Measurements from ENCODE around the gene THEMIS2. TPM values are rescaled to one million over a fixed set of nuclear protein-coding genes. Genes with fewer than 3 reads are reported as not detected.

Gene THEMIS2
- total and polyA plus RNA-seq, 9 of the 15 experiments (the other 6 are each of a cell fraction or from before 2014, with no cell fraction given): 2.3 to 12.7 (median 8.0) TPM

DNA sequence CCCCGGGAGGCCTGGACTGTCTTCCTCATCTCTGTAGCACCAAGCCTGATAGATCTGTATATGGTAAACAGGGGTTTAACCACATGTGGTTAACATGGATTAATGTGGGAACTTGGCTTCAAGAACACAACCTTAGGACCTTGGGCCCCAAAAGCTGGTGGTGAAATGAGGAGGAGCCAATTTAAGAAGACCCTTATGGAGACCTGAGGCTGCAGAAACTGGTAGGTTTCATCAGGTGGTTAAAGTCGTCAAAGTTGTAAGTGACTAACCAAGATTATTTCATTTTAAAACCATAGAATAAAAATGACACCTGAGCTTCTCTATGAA is 14.0 kb downstream of the THEMIS2 start (continued):
- TF ChIP-seq, protein P1, sequence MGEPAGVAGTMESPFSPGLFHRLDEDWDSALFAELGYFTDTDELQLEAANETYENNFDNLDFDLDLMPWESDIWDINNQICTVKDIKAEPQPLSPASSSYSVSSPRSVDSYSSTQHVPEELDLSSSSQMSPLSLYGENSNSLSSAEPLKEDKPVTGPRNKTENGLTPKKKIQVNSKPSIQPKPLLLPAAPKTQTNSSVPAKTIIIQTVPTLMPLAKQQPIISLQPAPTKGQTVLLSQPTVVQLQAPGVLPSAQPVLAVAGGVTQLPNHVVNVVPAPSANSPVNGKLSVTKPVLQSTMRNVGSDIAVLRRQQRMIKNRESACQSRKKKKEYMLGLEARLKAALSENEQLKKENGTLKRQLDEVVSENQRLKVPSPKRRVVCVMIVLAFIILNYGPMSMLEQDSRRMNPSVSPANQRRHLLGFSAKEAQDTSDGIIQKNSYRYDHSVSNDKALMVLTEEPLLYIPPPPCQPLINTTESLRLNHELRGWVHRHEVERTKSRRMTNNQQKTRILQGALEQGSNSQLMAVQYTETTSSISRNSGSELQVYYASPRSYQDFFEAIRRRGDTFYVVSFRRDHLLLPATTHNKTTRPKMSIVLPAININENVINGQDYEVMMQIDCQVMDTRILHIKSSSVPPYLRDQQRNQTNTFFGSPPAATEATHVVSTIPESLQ (CRISPR knock-in tag; IDR thresholded peaks at IDR 0.05): no peak
- no peak for TF ChIP-seq ZFP30 (CRISPR knock-in tag; IDR thresholded peaks at IDR 0.05; ENCODE audit: borderline replicate concordance)

DNA sequence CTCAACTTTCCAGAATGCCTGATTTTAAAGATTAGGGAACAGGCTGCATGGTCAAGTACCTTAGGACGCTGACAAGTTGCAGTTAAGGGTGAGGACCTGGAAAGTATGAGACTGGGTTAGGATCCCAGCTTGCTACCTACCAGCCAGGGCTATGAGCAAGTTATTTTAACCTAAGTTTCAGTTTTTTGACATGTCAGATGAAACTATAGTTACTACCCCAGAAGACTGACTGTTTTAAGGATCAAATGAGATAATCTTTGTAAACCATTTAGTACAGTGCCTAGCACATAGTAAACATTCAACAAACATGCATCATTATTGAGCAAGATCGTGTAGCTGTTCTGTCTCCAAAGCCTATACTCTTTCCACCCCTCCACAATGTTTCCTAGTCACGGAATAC is 14.4 kb downstream of the THEMIS2 start:
- Histone ChIP-seq H3K4me1 (replicated peaks in 1 of 2; ENCODE audit: control insufficient read depth in 2 of 2, insufficient read depth in 2 of 2, low read length in 2 of 2) (peaks cover 0 to 13% of the 10 kb centered on the region in 2 experiments; a peak in 2 of 5 replicates), H3K9me1 (ENCODE audit: control insufficient read depth, insufficient read depth, low read length) (peaks cover 4% of the 10 kb centered on the region), H2AFZ (ENCODE audit: low read depth, low read length) (no peak overlapping the region), H3K36me3 (ENCODE audit: control insufficient read depth, insufficient read depth, low read length) (peaks cover 71% of the 10 kb centered on the region), H3K27me3 (ENCODE audit: control insufficient read depth in 2 of 2, insufficient read depth in 2 of 2, low read length in 2 of 2) (no peaks in the 10 kb centered on the region), H3K79me2 (ENCODE audit: control insufficient read depth, insufficient read depth, low read length) (no peaks in the 10 kb centered on the region), H3K9ac (ENCODE audit: insufficient read depth in 1 of 2, low read depth in 2 of 2, low read length in 2 of 2) (no peak overlapping the region), H4K20me1 (replicated peaks; ENCODE audit: control insufficient read depth, insufficient read depth, low read length) (no peaks in the 10 kb centered on the region), H3K27ac (ENCODE audit: extremely low read depth, low read depth, low read length) (no peak overlapping the region), H3K4me3 (no peak overlapping the region), H3K9me3 (replicated peaks; ENCODE audit: control insufficient read depth, insufficient read depth, low read depth, low read length) (no peaks in the 10 kb centered on the region), H3K4me2 (ENCODE audit: insufficient read depth, low read length) (no peak overlapping the region)
- CTCF ChIA-PET (ENCODE audit: low intra/inter-chr PET ratio): no interaction called here
- in situ Hi-C loops (cut with MboI): no loop called here
- DNase-seq (ENCODE audit: extremely low read depth in 1 of 4, low spot score in 3 of 4) (no peak), FAIRE-seq (no peak), ATAC-seq (no peak)
- no peak for TF ChIP-seq NFE2 (IDR thresholded peaks at IDR 0.05; ENCODE audit: low read depth)
- TF ChIP-seq RFX5 (IDR thresholded peaks at IDR 0.05; ENCODE audit: low read depth, low read length): no peak
- no peak for TF ChIP-seq ZNF146 (CRISPR knock-in tag; IDR thresholded peaks at IDR 0.05; ENCODE audit: unreplicated experiment)
- no peak for TF ChIP-seq ZNF699 (CRISPR knock-in tag; IDR thresholded peaks at IDR 0.05; ENCODE audit: insufficient replicate concordance)
- TF ChIP-seq, protein P2, sequence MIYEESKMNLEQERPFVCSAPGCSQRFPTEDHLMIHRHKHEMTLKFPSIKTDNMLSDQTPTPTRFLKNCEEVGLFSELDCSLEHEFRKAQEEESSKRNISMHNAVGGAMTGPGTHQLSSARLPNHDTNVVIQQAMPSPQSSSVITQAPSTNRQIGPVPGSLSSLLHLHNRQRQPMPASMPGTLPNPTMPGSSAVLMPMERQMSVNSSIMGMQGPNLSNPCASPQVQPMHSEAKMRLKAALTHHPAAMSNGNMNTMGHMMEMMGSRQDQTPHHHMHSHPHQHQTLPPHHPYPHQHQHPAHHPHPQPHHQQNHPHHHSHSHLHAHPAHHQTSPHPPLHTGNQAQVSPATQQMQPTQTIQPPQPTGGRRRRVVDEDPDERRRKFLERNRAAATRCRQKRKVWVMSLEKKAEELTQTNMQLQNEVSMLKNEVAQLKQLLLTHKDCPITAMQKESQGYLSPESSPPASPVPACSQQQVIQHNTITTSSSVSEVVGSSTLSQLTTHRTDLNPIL (CRISPR knock-in tag; IDR thresholded peaks at IDR 0.05): no peak
- TF ChIP-seq, protein P3, sequence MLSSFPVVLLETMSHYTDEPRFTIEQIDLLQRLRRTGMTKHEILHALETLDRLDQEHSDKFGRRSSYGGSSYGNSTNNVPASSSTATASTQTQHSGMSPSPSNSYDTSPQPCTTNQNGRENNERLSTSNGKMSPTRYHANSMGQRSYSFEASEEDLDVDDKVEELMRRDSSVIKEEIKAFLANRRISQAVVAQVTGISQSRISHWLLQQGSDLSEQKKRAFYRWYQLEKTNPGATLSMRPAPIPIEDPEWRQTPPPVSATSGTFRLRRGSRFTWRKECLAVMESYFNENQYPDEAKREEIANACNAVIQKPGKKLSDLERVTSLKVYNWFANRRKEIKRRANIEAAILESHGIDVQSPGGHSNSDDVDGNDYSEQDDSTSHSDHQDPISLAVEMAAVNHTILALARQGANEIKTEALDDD (IDR thresholded peaks at IDR 0.05): 0 out of 2 replicates have a peak, but pooled peaks have one; percentile 39
- TF ChIP-seq ZNF57 (CRISPR knock-in tag; IDR thresholded peaks at IDR 0.05): no peak
- TF ChIP-seq, protein P4, sequence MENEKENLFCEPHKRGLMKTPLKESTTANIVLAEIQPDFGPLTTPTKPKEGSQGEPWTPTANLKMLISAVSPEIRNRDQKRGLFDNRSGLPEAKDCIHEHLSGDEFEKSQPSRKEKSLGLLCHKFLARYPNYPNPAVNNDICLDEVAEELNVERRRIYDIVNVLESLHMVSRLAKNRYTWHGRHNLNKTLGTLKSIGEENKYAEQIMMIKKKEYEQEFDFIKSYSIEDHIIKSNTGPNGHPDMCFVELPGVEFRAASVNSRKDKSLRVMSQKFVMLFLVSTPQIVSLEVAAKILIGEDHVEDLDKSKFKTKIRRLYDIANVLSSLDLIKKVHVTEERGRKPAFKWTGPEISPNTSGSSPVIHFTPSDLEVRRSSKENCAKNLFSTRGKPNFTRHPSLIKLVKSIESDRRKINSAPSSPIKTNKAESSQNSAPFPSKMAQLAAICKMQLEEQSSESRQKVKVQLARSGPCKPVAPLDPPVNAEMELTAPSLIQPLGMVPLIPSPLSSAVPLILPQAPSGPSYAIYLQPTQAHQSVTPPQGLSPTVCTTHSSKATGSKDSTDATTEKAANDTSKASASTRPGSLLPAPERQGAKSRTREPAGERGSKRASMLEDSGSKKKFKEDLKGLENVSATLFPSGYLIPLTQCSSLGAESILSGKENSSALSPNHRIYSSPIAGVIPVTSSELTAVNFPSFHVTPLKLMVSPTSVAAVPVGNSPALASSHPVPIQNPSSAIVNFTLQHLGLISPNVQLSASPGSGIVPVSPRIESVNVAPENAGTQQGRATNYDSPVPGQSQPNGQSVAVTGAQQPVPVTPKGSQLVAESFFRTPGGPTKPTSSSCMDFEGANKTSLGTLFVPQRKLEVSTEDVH (IDR thresholded peaks at IDR 0.05; ENCODE audit: low read depth, partially characterized antibody): no peak
- TF ChIP-seq HDAC3 (IDR thresholded peaks at IDR 0.05; ENCODE audit: borderline replicate concordance, partially characterized antibody): no peak
- 64% methylated on average over 3 of the region's 3 CpGs for WGBS (ENCODE audit: insufficient coverage, low coverage, missing lambda C conversion rate)
- no TSS peak for BruUV-seq (replicated peaks)
- POLR2A ChIA-PET: interaction anchor here (0.6 to 2.3 kb wide), 8 partner anchors 10 to 748 kb away, joined by 3 to 16 read pairs (median 4); no protein-coding TSS in a partner anchor
- intact Hi-C loops (cut with micrococcal nuclease): no loop called here
